SK-N-SH treated with all-trans-retinoic acid at 6 μM for 48 hours (cell line): Measurements from ENCODE around the gene ADAMTS2.

Experiments used
- ATAC-seq: fragments of 200-7000 bp; cut with Tn5 transposase; 3 replicates; pipeline ENCODE4 v1.9.1; 2020; ENCODE audit warnings: mild to moderate bottlenecking, moderate library complexity
- ARNTL ChIP-seq: fragments of 450-650 bp; formaldehyde crosslinking; IDR thresholded peaks from 2 replicates; pipeline ENCODE4 v1.5.0; 2020; ENCODE audit warnings: low read depth, mild to moderate bottlenecking, moderate library complexity, borderline replicate concordance
- BACH2 ChIP-seq: fragments of 250-450 bp; sonication (Bioruptor Pico); IDR thresholded peaks from 2 replicates; pipeline ENCODE4 v1.9.0; 2021; ENCODE audit warnings: mild to moderate bottlenecking, borderline replicate concordance
- CREB5 ChIP-seq: fragments of 250-450 bp; sonication (Bioruptor Pico); IDR thresholded peaks from 2 replicates; pipeline ENCODE4 v1.5.1; 2020; ENCODE audit warnings: low read depth, mild to moderate bottlenecking, moderate library complexity
- CSDC2 ChIP-seq: fragments of 250-450 bp; sonication (Bioruptor Pico); IDR thresholded peaks from 2 replicates; pipeline ENCODE4 v1.5.0; 2020; ENCODE audit warnings: mild to moderate bottlenecking, moderate library complexity
- ESRRG ChIP-seq: fragments of 250-450 bp; sonication (Bioruptor Pico); IDR thresholded peaks from 2 replicates; pipeline ENCODE4 v1.6.1; 2021; ENCODE audit warnings: mild to moderate bottlenecking
- GLIS3 ChIP-seq: fragments of 250-450 bp; sonication (Bioruptor Pico); IDR thresholded peaks from 2 replicates; pipeline ENCODE4 v1.5.0; 2020; ENCODE audit warnings: mild to moderate bottlenecking, moderate library complexity
- ISL1 ChIP-seq: fragments of 250-450 bp; sonication (Bioruptor Pico); IDR thresholded peaks from 2 replicates; pipeline ENCODE4 v2.1.2; 2022; ENCODE audit warnings: mild to moderate bottlenecking, moderate library complexity
- OSR1 ChIP-seq: fragments of 250-450 bp; sonication (Bioruptor Pico); IDR thresholded peaks from 2 replicates; pipeline ENCODE4 v1.8.0; 2022; ENCODE audit warnings: moderate library complexity, mild to moderate bottlenecking, inconsistent platforms
- PATZ1 ChIP-seq: fragments of 250-450 bp; sonication (Bioruptor Pico); IDR thresholded peaks from 2 replicates; pipeline ENCODE4 v1.8.0; 2020; ENCODE audit warnings: mild to moderate bottlenecking, moderate library complexity, borderline replicate concordance
- POU6F1 ChIP-seq: fragments of 250-450 bp; sonication (Bioruptor Pico); IDR thresholded peaks from 2 replicates; pipeline ENCODE4 v1.8.0; 2021; ENCODE audit warnings: low read depth, mild to moderate bottlenecking, moderate library complexity, borderline replicate concordance
- TCF4 ChIP-seq: fragments of 250-450 bp; sonication (Bioruptor Pico); IDR thresholded peaks from 2 replicates; pipeline ENCODE4 v1.8.0; 2021; ENCODE audit warnings: mild to moderate bottlenecking, moderate library complexity, borderline replicate concordance
- TOX ChIP-seq: fragments of 250-450 bp; sonication (Bioruptor Pico); IDR thresholded peaks from 2 replicates; pipeline ENCODE4 v1.8.0; 2021; ENCODE audit warnings: mild to moderate bottlenecking, moderate library complexity, borderline replicate concordance
- ZC3H10 ChIP-seq: fragments of 250-450 bp; sonication (Bioruptor Pico); IDR thresholded peaks from 2 replicates; pipeline ENCODE4 v1.5.1; 2021; ENCODE audit warnings: mild to moderate bottlenecking, moderate library complexity
- ZFP3 ChIP-seq: fragments of 250-450 bp; sonication (Bioruptor Pico); IDR thresholded peaks from 2 replicates; pipeline ENCODE4 v1.5.0; 2020; ENCODE audit warnings: mild to moderate bottlenecking, moderate library complexity
- ZNF565 ChIP-seq: fragments of 450-650 bp; formaldehyde crosslinking; conservative IDR thresholded peaks from 2 replicates; pipeline ENCODE4 v1.5.0; 2020; ENCODE audit warnings: low read depth, mild to moderate bottlenecking, moderate library complexity
- ZNF70 ChIP-seq: fragments of 450-650 bp; formaldehyde crosslinking; IDR thresholded peaks from 2 replicates; pipeline ENCODE4 v1.5.0; 2020; ENCODE audit warnings: mild to moderate bottlenecking, moderate library complexity
- ZNF8 ChIP-seq: fragments of 450-650 bp; formaldehyde crosslinking; IDR thresholded peaks from 2 replicates; pipeline ENCODE4 v1.5.0; 2020; ENCODE audit warnings: mild to moderate bottlenecking, moderate library complexity
- TF ChIP-seq, protein P1 (sequence below): fragments of 250-450 bp; sonication (Bioruptor Pico); IDR thresholded peaks from 2 replicates; pipeline ENCODE4 v1.5.0; 2020; ENCODE audit warnings: mild to moderate bottlenecking, moderate library complexity

ADAMTS2 gene

DNA sequence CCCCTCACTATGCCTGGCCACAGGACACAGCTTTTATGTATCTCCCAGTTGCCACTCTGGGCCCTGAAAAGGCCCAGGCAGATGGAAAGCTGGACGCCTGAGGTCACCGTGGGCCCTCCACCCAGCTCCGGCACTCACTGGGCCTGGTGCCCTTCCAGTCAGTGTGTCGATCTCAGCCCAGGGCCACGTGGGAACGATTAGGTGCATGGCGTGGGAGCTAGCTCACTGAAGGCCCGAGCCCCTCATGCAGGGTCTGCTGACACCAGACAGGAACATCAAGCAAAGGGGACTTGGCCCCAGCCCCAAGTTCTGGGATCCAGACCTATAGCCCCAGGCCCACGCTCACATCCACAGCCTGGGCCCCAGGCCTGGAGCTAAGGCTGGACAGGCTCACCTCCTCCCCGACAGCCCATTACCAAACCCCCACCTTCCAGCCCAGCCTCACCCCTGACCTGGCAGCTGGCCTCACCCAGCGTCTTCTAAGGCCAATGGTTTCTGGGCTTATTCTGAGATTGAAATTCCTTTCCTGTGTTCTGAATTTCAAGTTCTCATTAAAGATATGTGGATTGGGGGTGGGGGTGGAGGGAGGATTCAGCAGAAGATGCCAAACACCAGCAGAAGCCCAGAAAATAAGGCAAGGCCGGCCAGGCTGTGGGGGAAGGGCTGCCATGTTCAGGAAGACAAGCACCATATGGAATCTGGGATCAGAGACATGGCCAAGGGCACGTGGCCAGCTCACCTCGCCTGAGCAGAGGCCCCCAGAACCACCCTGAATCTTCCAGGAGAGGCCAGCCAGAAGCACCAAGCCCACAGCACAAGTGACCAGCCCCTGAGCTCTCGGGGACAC is 74.5 kb downstream of the ADAMTS2 start (continued):
- TF ChIP-seq, protein P1, sequence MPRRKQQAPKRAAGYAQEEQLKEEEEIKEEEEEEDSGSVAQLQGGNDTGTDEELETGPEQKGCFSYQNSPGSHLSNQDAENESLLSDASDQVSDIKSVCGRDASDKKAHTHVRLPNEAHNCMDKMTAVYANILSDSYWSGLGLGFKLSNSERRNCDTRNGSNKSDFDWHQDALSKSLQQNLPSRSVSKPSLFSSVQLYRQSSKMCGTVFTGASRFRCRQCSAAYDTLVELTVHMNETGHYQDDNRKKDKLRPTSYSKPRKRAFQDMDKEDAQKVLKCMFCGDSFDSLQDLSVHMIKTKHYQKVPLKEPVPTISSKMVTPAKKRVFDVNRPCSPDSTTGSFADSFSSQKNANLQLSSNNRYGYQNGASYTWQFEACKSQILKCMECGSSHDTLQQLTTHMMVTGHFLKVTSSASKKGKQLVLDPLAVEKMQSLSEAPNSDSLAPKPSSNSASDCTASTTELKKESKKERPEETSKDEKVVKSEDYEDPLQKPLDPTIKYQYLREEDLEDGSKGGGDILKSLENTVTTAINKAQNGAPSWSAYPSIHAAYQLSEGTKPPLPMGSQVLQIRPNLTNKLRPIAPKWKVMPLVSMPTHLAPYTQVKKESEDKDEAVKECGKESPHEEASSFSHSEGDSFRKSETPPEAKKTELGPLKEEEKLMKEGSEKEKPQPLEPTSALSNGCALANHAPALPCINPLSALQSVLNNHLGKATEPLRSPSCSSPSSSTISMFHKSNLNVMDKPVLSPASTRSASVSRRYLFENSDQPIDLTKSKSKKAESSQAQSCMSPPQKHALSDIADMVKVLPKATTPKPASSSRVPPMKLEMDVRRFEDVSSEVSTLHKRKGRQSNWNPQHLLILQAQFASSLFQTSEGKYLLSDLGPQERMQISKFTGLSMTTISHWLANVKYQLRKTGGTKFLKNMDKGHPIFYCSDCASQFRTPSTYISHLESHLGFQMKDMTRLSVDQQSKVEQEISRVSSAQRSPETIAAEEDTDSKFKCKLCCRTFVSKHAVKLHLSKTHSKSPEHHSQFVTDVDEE (CRISPR knock-in tag): no peak
- TF ChIP-seq ZNF565 (no peak), TOX (CRISPR knock-in tag) (no peak), POU6F1 (CRISPR knock-in tag) (no peak), ZC3H10 (CRISPR knock-in tag) (no peak)

- no peak for ATAC-seq
Measured at GRCh38 chr5:179269781-179270543, 75.3 kb downstream of the ADAMTS2 start.

GRCh38 chr5:179268966-179269693 is 76.1 kb downstream of the ADAMTS2 start:
- TF ChIP-seq ZFP3: no peak
- TF ChIP-seq PATZ1: no peak
- no peak for TF ChIP-seq ZNF565
- no peak for TF ChIP-seq ZNF8 (CRISPR knock-in tag)
- no peak for TF ChIP-seq ESRRG (CRISPR knock-in tag)
- TF ChIP-seq CREB5: no peak
- no peak for TF ChIP-seq BACH2 (CRISPR knock-in tag)
- no peak for TF ChIP-seq ZNF70 (CRISPR knock-in tag)
- TF ChIP-seq GLIS3: no peak
- TF ChIP-seq CSDC2 (CRISPR knock-in tag): no peak
- TF ChIP-seq ISL1 (CRISPR knock-in tag): no peak
- ATAC-seq: no peak

More at GRCh38 chr5:179269781-179270543, 75.3 kb downstream of the ADAMTS2 start:
- TF ChIP-seq ZNF565 (no peak), OSR1 (CRISPR knock-in tag) (no peak), ZNF70 (CRISPR knock-in tag) (0 out of 2 replicates have a peak, but pooled peaks have one; percentile 38), ESRRG (CRISPR knock-in tag) (no peak)

GRCh38 chr5:179268399-179268952 is 76.8 kb downstream of the ADAMTS2 start:
- ATAC-seq: no peak
- TF ChIP-seq, protein P1 (CRISPR knock-in tag): no peak
- TF ChIP-seq ARNTL (no peak), OSR1 (CRISPR knock-in tag) (no peak), TCF4 (CRISPR knock-in tag) (no peak), ZNF70 (CRISPR knock-in tag) (no peak), POU6F1 (CRISPR knock-in tag) (no peak), TOX (CRISPR knock-in tag) (no peak), GLIS3 (no peak), BACH2 (CRISPR knock-in tag) (no peak)
